ENCODE measurements around the gene LRRC3C. TPM values are rescaled to one million over a fixed set of nuclear protein-coding genes. Genes with fewer than 3 reads are reported as not detected.
A peak's percentile ranks its signal among the peaks of the same experiment; 100 is the strongest.

The LRRC3C gene
- total RNA-seq, 1 experiment from 2014 or later, result not detected

GRCh38 chr17:39952680-39953470 is 25.3 kb downstream of the LRRC3C start:
- TF ChIP-seq CTCF (IDR thresholded peaks at IDR 0.05; ENCODE audit: insufficient read depth in 1 of 2, low read depth in 1 of 2, low read length in 1 of 2, severe bottlenecking in 1 of 2, unreplicated experiment in 1 of 2), result no peak
- no peaks in the 10 kb centered on the region for H3K9me3 ChIP-seq
- H3K36me3 ChIP-seq (ENCODE audit: control insufficient read depth, insufficient read depth, low read length), result no peaks in the 10 kb centered on the region
- peak overlapping the region; percentile 71 for H3K4me3 Mint-ChIP-seq (ENCODE audit: unreplicated experiment)
- BruUV-seq (replicated peaks), result no TSS peak
- ChIA-PET POLR2A (interaction anchor here (0.6 to 1.1 kb wide), 7 partner anchors 15 to 130 kb away, joined by 3 to 14 read pairs (median 4); partner anchors contain the start of genes LRRC3C, ORMDL3 and PSMD3), CTCF (interaction anchor here (0.6 to 1.9 kb wide), 7 partner anchors 28 to 331 kb away, joined by 3 to 10 read pairs (median 6); partner anchors contain the start of genes PSMD3 and WIPF2)
- H3K4me1 ChIP-seq, result peaks cover 10% of the 10 kb centered on the region; the same call in 1 of the 2 replicates
- H3K4me3 ChIP-seq (ENCODE audit: low read depth, low read length), result peak overlapping the region; percentile 28
- peaks cover 8% of the 10 kb centered on the region for H3K4me1 Mint-ChIP-seq (ENCODE audit: low read depth, unreplicated experiment)
- no peaks in the 10 kb centered on the region for H3K27me3 ChIP-seq (replicated peaks; ENCODE audit: control insufficient read depth, insufficient read depth, low read length)
- H3K27me3 Mint-ChIP-seq (ENCODE audit: insufficient read depth, unreplicated experiment), result no peaks in the 10 kb centered on the region
- H3K36me3 Mint-ChIP-seq (ENCODE audit: insufficient read depth, unreplicated experiment), result no peaks in the 10 kb centered on the region
- no peaks in the 10 kb centered on the region for H3K9me3 Mint-ChIP-seq (ENCODE audit: unreplicated experiment)
- H3K27ac Mint-ChIP-seq (ENCODE audit: unreplicated experiment), result peak overlapping the region; percentile 75
- intact Hi-C loops (cut with micrococcal nuclease; ENCODE audit: unreplicated experiment), result no loop called here
- DNase-seq, result peak; percentile 94 to 99

GRCh38 chr17:39953471-39953888 is 25.9 kb downstream of the LRRC3C start:
- no peaks in the 10 kb centered on the region for H3K27me3 ChIP-seq (replicated peaks; ENCODE audit: control insufficient read depth, insufficient read depth, low read length)

More at GRCh38 chr17:39953471-39953888, 25.9 kb downstream of the LRRC3C start:
- Histone ChIP-seq H3K4me3 (ENCODE audit: low read depth, low read length) (peak overlapping the region; percentile 22), H3K36me3 (ENCODE audit: control insufficient read depth, insufficient read depth, low read length) (no peaks in the 10 kb centered on the region), H3K4me1 (peaks cover 10% of the 10 kb centered on the region; the same call in 1 of the 2 replicates), H3K9me3 (no peaks in the 10 kb centered on the region)
- ChIA-PET POLR2A (interaction anchor here (0.6 to 1.1 kb wide), 4 partner anchors 16 to 33 kb away, joined by 3 to 14 read pairs (median 4); partner anchors contain the start of genes LRRC3C, ORMDL3 and PSMD3), CTCF (interaction anchor here (0.6 to 1.9 kb wide), 4 partner anchors 27 to 332 kb away, joined by 3 to 10 read pairs (median 6); partner anchors contain the start of gene PSMD3)
- Mint-ChIP-seq H3K36me3 (ENCODE audit: insufficient read depth, unreplicated experiment) (no peaks in the 10 kb centered on the region), H3K27me3 (ENCODE audit: insufficient read depth, unreplicated experiment) (no peaks in the 10 kb centered on the region), H3K4me3 (ENCODE audit: unreplicated experiment) (peak overlapping the region; percentile 71), H3K9me3 (ENCODE audit: unreplicated experiment) (no peaks in the 10 kb centered on the region), H3K27ac (ENCODE audit: unreplicated experiment) (peak overlapping the region; percentile 75), H3K4me1 (ENCODE audit: low read depth, unreplicated experiment) (peaks cover 8% of the 10 kb centered on the region)
- no peak for TF ChIP-seq CTCF (IDR thresholded peaks at IDR 0.05; ENCODE audit: insufficient read depth in 1 of 2, low read depth in 1 of 2, low read length in 1 of 2, severe bottlenecking in 1 of 2, unreplicated experiment in 1 of 2)
- intact Hi-C loops (cut with micrococcal nuclease; ENCODE audit: unreplicated experiment), result no loop called here
- no TSS peak for BruUV-seq (replicated peaks)
- DNase-seq, result no peak

Data from Caco-2 (cell line).